AG10803 (cell line): ENCODE measurements around the gene CASP14.
"Not testable (repeated sequence)": the region's sequence is repeated elsewhere in the genome, so short reads cannot be mapped to it uniquely, and the experiment has no call there.

Experiments
- DNase-seq: peaks from one replicate; pipeline ENCODE4 v3.0.0; 2010; ENCODE audit warnings: low read depth
- H3K4me3 ChIP-seq: 2 replicates; pipeline ENCODE4 v1.5.1; 2011; ENCODE audit warnings: mild to moderate bottlenecking, low read length, control low read depth
- CTCF ChIP-seq: conservative IDR thresholded peaks from 2 replicates; pipeline ENCODE4 v1.5.1; 2011; ENCODE audit warnings: mild to moderate bottlenecking, low read length, control low read depth, inconsistent platforms

The CASP14 gene

GRCh38 chr19:15072930-15073647 is 23.8 kb downstream of the CASP14 start:
- no peak for TF ChIP-seq CTCF
- no peak for DNase-seq
- H3K4me3 ChIP-seq = no peak overlapping the region

GRCh38 chr19:15074371-15074770 is 25.1 kb downstream of the CASP14 start:
- no peak overlapping the region for H3K4me3 ChIP-seq
- TF ChIP-seq CTCF = no peak
- DNase-seq = no peak

DNA sequence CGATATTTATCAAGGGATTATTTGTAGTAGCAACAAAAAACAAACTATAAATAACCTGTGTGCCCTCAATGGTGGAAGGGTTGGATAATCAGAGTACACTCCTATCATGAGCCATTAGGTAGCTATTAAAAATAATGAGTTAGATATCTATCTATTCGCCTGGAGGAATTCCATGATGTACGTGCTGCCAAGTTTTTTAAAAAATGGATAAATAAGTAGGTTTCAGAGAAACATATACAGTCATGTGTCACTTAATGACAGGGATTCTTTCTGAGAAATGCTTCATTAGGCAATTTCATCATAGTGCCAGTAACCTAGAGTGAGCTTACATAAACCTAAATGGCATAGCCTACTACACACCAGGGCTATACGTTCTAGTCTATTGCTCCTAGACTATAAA is 26.5 kb downstream of the CASP14 start:
- no peak for TF ChIP-seq CTCF
- no peak for DNase-seq
- no peak overlapping the region for H3K4me3 ChIP-seq

DNA sequence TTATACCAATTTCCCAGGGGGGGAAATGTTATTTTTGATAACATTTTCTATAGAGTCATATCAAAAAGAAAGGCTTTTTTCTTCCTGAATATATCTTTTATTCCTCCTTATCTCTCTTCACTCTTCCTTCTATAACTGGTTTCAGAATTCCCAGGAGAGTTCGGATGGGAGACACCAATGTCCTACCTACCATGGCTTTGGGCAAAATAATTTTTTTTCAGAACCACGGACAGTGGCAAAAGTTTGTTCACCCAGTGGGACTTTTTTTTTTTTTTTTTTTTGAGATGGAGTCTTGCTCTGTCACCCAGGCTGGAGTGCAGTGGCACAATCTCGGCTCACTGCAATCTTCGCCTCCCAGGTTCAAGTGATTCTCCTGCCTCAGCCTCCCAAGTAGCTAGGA is 30.7 kb downstream of the CASP14 start:
- not testable (repeated sequence) for H3K4me3 ChIP-seq, DNase-seq

DNA sequence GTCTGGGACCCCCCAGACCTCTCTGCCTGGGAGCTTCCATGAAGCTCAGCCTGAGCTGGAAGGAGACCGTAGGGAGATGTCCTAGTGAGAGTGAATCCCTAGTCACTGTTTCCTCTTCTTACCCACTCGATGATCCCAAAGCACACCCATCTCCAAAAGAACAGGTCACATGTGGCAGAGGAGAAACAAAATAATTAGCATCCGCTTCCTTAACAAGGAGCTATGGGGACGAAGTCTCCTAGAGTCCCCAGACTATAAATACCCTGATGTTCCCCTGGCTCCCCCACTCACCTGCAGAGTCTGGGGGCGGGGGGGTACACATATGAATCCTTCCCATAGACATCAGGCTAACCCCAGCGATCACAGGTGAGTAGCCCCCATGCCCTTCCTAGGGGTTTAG is 32.6 kb downstream of the CASP14 start, which contains the start of gene OR1I1:
OR1I1 (plus strand) TSS at position 301 of the 400 bp plus-strand sequence. CDS start 4,855 bp downstream, outside the sequence.
- no peak for DNase-seq
- TF ChIP-seq CTCF = no peak
- no peak within 1 kb of the TSS for H3K4me3 ChIP-seq

DNA sequence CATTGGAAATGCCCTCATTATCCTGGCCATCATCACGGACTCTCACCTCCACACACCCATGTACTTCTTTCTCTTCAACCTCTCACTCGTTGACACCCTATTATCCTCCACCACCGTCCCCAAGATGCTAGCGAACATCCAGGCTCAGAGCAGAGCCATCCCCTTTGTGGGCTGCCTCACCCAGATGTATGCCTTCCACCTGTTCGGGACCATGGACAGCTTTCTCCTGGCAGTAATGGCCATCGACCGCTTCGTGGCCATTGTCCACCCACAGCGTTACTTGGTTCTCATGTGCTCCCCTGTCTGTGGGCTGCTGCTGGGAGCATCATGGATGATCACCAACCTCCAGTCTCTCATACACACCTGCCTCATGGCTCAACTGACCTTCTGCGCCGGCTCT is 37.9 kb downstream of the CASP14 start:
- no peak for TF ChIP-seq CTCF
- H3K4me3 ChIP-seq = no peak overlapping the region
- DNase-seq = no peak

DNA sequence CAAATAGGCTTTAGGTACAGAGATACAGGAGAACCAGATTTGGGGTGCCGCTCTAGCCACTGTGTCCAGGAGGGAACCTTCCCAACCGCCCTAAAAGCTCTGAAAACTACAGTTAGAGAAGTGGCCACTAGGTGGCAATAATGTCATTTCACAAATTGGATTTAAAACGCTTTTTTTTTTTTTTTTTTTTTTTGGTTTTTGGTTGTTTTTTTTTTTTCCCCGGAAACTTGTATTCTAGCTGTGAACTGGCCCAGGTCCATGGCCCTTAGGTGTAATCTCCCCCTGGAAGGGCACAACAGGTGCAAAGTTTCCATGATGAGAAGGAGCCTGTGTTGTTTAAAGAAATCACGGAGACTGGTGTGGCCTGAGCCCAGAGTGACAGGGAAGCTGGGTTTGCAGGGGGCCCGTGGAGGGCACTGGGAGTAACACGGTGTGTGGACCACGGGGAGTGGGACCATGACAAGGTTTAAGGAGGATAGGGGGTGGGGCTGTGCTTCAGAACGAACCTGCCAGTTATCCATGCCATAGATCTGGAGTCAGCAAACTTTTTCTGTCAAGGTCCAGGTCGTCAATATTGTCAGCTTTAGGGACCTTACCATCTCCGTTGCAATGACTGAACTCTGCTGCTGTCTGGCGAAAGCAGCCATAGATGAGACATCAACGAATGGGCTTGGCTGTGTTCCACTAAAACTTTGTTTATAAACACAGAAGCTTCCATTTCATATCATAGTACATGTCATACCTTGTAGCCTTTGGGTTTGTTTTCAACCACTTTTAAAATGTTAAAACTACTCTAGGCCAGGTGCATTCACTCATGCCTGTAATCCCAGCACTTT is 42.9 kb downstream of the CASP14 start:
- no peak overlapping the region for H3K4me3 ChIP-seq
- peak; percentile 64 for DNase-seq
- peak; percentile 71 for TF ChIP-seq CTCF
